ENCODE data around the gene MEIKIN.

The MEIKIN gene

DNA sequence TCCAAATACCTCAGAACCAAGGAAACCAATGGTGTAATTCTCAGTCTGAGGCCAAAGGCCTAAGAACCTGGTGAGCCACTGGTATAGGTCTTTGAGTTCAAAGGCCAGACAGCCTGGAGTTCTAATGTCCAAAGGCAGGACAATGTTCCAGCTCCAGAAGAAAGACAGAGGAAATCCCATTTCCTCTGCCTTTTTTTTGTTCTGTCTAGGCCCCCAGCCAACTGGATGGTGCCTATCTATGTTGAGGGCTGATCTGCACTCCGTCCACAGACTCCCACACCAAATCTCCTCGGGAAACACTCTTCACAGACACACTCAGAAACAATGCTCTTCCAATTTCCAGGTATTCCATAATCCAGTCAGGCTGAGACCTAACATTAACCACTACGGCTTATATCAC lies 178.8 kb downstream of the MEIKIN start:
- DNase-seq, result no peak

GRCh38 chr5:131765261-131765660 lies 180.2 kb downstream of the MEIKIN start:
- DNase-seq, result no peak

DNA sequence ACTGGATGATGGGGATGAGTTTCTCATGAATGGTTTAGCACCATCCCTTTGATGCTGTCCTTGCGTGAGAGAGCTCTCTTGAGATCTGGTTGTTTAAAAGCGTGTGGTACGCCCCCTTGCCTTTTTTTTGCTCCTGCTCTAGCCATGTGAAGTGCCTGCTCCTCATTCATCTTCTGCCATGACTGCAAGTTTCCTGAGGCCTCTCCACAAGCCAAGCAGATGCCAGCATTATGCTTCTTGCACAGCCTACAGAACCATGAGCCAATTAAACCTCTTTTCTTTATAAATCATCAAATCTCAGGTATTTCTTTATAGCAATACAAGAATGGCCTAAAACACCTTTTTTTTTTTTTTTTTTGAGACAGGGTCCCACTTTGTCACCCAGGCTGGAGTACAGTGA lies 181.5 kb downstream of the MEIKIN start:
- DNase-seq, result no peak

DNA sequence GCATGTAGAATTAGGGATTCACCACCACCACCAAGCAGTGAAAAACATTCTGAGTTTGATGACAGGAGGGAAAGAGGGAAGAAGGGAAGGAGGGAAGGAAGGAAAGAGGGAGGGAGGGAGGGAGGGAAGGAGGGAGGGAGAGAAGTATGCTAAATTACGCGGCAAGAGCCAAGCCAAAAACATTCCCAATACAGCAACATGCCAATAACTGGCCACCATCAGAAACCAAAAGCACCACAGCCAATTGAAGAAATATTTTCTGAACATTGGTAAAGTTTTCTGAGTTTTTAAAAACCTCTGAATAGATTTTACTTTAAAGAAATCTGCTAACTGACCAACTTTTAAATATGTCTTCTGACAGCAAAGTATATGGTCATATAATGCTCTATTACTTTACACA lies 184.7 kb downstream of the MEIKIN start:
- DNase-seq, result no peak

DNA sequence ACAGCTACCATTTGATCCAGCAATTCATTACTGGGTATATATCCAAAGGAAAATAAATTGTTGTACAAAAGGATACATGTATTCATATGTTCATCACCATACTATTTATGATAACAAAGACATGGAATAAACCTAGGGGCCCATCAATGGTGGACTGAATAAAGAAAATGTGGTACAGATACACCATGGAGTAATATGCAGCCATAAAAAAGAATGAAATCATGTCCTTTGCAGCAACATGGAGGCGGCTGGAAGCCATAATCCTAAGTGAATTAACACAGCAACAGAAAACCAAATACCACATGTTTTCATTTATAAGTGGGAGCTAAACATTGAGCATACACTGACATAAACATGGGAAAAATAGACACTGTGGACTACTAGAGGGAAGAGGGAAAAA lies 185.8 kb downstream of the MEIKIN start:
- no peak for DNase-seq

- no peak for DNase-seq
Measured at GRCh38 chr5:131758520-131758900, 187.0 kb downstream of the MEIKIN start.

DNA sequence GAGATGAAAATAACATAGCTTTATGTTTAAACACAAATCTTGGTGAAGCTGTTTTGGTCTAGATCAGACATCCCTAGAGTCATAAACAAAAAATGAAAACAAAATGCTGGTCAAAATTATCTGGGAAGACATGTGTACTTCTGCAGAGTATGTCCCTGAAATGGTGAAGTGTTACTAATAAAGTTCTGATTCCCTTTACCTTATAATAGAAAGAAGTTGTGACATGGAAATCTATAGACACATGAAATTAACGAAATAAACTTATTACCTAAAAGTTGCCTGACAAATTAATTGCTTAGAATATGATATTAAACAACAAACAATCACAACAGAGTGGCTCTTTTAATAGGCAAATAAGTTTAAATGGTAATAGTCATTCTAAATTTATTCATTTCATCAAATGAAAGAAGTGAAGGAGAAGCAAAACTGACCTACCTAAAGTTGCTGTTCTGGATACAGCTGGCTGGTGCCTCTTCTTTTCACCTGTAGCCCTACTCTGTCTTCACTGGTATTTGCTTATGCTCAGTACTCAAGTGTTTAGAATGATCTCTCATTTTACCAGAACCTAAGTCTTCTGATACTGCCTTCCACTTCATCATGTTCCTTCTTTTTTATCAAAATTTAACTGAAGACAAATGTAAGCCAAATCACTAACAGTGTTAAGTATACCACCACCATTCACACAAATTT lies 187.5 kb downstream of the MEIKIN start:
- DNase-seq, result no peak
